NCI-H2196 (cell line): ENCODE measurements around the gene PLXNA1.

Source experiments
- DNase-seq: peaks from one replicate; lab custom pipeline; 2025; ENCODE audit not compliant: unreplicated experiment; lab: John Stamatoyannopoulos, UW

PLXNA1 gene

DNA sequence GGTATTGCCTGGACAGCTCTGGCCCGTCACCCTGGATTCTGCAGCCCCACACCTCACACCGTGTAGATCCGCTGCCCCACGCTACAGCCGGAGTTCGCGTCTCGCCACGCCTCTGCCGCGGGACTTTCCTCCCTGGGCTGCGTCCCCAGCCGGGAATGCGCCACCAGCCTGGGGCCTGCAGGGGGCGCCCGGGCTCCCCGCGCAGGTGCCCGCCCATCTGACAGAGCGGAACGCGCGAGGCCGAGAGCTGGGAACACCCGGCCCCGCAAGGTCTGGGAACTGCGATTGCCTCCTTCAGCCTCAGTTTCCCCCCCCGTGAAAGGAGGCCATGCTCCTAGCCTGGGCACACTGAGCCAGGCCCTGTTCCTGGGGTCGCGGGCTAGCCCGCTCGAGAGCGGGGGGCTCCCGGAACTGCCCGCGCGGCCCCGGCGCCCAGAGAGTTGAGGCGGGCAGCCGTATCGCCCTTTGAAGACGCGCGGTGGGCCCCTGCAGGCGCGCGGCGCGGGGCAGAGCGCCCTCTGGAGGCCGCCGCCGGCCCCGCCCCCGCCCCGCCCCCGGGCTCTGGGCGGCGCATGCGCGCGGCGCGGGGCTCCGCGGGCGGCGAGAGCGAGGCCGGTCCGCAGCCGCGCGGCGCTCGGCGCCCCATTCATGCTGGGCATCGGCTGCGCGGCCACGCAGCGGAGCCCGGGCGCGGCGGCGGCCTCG lies at the start of gene PLXNA1:
Gene PLXNA1 (plus strand): TSS at position 645 of the 705 bp plus-strand sequence. CDS start 5,479 bp downstream, outside the sequence.
- peak; percentile 86 for DNase-seq

DNA sequence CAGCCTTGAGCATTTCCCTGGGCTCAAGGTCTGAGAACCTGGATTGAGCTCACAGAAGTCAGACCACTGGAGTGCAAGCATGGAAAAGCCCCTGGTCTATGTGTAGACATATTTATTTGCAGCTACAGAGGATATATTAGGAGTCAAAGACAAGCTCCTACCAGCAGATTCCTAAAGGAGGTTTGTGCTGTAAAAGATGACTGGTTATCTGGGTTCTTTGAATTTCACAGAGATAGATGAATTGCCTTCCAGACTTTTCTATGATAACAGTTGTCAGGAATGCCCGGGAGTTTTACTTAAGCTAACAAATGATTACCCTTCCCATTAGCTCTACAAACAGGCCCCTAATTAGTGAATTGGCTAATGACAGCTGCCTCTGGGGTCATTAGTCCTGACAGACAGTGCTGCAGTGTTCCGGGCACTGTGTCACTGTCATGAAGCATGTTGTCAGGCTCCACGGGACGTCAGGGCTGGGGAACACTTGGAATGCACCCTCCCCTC lies 48.8 kb upstream of the PLXNA1 start:
- no peak for DNase-seq

DNA sequence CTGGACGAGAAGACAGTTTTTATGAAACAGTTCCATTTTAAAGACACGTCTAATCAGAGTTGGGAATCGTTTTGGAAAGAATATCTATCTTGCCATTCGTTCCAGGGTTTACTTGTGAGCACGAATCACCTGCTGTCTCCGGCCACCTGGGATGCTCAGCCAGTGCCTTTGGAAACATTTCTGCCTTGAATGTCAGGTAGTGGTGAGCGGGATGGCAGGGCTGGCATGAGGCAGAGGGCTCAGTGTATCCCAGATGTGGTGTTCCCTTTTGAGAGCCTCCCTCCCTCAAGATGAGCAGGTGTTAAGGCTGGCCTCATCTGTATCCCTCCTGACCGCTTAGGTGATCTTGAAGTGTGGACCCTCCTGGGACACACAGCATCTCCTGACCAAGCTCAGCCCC lies 47.9 kb upstream of the PLXNA1 start:
- DNase-seq = no peak

DNA sequence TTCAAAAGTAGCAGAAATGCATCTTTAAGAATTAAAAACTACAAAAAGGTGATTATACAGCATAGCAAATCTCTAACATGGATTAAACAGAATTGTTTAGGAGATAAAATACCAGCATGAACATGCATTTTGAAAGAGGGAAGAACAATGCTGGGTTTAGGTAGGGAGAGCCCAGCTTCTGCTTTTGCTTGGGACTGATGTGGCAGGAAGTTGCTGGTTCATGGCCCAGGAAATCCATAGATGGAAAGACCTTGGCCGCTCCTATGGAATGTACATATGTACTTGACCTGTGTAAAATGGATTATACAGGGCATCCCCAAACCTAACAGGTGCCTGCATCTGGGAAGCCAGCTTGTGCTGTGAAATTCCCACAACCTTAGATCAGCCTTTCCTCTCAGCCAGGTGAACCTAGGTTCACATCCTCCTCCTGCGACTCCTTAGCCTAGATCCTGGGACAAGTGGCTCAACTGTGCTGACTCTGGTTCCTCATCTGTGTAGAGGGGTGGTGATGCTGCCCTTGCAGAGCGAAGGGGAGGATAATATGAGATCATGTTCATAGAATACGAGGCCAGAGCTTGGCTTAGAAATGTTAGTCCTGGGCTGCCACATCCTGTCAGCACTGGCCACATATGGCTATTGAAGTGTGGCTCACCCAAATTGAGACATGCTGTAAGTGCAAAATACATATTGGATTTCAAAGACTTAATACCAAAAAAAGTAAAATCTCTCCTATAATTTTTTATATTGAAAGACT lies 47.0 kb upstream of the PLXNA1 start:
- DNase-seq = no peak

DNA sequence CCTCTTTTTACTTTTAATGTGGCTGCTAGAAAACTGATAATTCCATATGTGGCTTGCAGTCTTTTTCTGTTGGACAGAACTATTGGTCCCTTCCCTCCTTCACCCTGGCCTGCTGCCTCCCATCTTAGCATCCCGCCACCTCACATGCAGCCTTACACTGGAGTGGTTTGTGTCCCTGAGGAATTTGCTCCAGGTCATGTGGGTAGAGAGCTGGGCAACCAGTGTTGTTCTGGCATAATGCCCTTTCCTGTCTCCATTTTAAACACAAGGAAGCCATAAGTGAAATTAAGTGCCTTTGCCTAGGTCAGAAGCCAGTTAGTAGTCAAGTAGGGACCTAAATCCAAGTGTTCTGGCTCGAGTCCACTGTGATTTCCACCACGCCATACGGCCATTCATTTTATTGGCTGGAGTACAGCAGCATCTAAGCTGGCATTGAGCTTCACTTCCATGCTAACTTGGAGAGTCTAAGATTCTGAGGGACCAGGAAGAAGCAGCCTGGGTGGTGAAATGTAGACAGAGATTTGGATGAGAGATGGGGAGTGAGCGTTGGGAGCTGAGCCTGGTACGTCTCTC lies 46.0 kb upstream of the PLXNA1 start:
- DNase-seq = no peak

DNA sequence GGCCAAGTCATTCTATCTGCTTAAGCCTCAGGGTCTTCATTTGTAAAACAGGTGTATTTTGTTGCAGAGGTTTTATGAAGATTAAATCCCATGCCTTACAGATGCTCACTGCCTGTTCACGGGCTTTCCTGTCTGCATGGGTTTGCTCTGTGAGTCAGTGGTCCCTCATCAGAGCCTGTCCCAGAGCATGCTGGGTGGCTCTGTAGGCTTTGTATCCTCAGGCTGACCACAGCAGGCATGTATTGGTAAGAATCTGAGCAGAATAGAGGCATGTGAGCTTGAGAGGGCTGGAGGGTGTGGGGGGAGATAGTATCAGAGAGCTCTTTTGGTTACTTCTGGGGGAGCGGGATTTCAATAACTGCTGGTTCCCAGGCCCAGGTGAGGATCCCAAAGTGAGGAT lies 45.4 kb upstream of the PLXNA1 start:
- no peak for DNase-seq

DNA sequence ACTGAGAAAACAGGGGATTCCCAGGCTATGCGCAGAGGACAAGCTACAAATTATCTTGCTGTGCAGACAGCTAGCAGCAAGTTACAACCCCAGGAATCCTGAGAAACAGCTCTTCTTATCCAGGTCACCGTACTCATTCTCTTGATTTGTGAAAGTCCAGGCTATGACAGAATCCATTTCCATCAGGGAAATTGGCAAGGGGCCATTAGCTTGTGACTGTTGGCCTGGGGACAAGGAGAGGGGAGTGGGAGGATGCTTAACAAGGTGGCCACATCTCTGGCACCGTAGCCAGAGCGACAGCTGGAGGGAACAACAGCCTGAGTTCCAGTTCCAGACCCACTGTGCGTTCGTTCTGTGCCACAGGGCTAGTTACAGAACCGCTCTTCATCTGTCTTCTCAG lies 44.9 kb upstream of the PLXNA1 start:
- DNase-seq = no peak

DNA sequence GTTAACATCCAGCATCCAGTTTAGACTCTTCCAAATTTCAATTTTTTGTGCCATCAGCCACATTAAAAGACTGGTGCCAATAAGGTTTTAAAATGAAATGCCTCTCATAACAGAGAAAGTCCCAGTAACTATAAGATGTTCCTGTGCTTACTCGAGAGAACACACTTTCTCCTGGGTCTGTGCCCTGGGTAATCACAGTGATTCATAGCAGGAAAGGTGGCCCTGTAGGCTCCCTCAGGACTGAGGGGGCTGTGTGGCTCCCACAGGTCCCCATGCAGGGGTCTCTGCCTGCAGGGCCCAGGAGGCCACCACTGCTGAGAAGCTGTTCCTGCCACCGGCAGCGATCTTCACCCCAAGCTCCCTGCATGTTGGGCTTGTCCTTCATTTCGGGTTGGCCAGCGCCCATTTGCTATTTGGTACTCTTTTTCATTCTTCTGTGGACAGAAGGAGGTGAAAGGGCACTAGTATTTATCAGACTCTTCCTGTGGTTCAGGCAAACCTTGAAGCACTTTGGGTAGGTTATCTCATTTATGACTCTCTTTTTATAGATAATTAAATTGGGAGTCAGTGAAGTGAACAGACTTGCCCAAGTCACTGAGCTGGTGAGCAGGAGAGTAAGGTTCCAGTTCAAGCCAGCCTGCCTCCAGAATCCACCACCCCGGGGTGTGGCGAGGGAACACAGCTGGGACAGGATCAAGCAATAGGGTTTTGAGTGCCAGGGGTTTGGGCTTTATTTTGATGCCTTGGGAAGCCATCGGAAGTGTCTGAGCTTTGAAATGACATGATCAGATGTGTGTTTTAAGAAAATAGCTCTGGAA lies 44.2 kb upstream of the PLXNA1 start:
- DNase-seq = no peak

DNA sequence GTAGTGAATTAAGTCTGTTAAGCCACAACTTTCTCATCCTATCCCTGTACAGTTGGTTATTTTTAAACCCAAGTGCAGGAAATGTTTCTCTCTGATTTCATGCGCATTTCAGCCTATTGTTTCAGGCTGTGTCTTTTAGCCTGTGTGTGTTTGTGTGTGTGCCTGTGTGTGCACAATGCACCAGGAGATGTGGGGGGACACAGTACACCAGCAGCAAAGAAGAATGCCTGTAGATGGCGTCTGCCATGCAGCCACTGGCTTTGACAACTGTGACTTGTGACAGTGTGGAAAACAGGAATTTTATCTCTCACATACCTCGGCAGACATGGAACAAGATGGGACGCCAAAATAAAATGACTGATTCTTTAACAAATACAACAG lies 43.6 kb upstream of the PLXNA1 start:
- DNase-seq = no peak

DNA sequence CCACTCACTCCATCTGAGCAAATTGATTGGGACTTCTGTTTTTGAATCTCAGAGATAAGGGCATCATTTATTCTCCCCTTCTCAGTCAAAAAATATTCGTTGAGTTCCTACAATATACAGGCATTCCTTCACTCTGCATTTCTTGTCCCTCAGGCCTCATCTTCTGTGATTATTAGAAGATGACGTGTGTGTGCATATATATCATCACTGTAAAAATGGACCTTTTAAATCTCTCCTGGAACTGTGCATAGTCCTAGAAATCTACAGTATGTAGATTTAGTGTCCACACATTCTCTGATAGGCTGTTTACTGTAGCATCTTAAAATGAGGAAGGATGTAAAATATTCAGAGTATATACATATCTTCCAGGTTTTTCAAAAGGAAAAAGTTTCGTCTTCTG lies 43.2 kb upstream of the PLXNA1 start:
- DNase-seq = no peak

DNA sequence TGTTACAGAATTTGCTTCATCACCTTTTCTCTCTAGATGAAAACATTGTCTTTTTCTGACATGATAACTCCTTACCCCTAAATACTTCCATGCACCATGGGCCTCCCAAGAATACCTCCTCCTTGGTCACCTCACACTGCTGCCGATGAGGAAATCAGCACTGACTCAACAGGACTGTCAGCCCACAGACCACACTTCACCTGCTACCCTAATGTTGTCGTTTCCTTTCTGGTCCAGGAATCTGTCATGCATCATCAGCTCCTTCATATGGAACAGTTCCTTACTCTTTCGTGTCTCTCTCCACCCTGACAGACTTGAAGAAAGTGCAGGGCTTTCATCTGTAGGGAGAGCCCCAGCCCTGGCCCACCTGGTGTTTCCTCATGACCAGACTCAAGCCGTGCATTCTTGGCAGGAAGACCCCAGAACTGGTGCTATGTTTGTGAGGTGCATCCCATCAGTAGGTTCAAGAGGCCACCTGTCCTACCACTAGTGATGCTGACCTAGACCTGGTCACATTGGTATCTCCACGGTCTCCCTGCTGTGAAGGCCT lies 41.1 kb upstream of the PLXNA1 start:
- no peak for DNase-seq

DNA sequence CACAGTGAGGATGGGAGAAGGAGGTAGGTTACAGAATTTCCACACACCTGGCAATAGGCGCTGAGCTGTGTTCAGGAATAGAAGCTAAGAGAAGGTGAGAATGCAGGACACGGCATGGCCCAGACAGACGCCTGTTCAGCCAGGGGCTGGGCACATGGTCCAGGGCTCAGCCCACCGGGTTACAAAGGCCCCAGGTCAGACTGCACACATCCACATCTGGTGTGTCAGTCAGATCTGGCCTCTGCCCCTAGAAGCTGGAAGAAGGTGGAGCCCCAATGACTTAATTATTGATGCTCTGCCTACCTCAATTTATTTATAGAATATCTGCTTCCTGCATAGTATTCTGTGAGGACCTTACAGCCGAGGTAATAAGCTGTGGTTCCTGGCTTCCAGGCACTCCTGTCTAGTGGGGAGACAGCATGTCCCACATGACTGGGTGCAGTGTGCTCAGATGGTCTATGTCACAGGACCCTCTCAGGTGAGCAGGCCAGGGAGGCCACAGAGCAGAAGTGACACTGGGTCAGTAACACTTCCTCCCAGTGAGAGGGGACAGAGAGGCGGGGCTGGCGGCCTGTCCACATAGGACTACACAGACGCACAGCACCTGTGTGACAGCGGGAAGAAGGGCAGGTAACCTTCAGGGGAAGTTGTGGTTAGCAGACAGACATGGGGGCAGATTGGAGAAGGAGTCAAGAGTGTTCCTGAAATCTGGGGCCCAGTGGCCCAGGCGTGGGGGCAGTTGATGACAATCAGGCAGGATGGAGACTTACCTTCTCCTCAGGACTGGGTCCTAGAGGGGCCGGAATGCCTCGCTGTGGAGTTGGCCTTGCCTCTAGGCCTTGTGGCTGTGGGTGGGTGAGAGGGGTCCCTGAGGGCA lies 38.6 kb upstream of the PLXNA1 start:
- DNase-seq = no peak

DNA sequence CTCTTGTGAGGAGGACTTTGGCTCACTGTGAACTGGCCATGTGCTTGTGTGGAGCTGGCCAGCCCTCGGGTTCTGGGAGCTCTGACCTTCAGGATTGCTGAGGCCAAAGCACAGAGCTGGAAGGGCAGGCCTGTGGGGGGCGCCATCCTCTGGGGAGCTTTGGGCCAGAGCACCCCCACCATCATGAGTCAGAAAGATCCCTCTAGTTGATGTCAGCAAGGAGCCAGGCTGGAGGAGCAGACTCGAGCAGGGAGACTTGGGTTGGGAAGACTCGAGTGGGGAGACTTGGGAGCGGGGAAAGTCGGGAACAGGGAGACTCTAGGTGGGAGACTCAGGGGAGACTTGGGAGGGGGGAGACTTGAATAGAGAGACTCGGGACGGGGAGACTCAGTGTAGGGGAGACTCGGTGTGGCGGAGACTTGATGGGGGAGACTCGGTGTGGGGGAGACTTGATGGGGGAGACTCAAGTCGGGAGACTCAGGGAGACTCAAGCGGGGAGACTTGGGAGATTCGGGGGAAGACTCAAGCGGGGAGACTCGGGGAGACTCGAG lies 37.7 kb upstream of the PLXNA1 start:
- no peak for DNase-seq

DNA sequence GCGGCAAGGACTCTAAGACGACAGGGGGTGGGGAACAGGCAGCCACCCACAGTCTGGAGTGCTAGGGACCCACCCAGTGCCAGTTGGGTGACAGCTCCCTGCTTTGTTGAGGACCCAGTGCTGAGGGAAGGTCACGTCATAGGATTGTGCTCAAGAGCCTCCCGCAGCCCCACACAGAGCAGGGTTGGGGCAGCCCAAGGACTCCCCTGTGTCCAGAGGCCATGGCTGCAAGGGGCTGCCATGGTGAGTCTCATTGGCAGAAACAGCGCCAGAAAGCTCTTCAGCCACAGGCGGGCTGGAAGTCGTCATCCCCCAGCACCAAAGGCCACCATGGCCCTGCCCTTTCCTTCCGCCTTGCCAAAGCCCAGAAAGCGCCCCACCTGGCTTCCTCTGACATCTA lies 37.0 kb upstream of the PLXNA1 start:
- DNase-seq = no peak

DNA sequence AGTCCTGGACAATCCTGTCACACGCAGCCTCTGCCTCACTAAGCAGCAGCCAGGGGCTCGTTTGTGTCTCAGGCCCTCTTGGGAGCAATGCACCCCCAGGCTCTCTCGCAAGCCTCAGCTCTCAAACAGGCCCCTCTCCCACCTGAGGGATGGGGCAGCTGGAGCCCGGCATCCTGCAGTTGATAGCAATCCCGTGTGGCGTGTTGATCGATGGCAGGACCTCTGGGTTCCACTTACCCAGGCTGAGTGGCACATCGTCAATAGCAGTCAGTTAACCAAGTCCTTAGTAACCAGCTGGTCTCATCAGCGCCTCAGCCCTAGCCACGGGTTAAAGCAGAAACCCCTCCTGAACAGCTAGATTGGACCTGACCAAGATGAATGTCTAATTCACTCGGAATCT lies 36.5 kb upstream of the PLXNA1 start:
- no peak for DNase-seq

DNA sequence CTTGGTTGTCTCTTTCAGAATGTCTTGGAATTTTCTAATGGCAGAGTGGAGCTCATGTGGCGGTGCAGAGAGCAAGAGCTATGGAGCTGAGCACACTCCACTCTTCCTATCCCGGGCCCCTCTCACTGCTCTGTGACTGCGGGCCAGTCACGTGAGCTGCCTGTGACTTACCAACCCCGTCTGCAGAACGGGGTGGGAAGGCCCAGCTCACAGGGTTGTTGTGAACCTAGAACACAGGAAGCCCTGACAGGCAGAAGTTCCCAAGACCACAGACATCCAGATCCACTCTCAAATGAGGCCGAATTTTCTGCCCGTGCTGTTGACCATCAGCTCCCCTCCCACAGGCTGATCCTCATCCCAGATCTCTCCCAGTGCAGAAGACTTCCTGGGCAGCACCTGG lies 35.5 kb upstream of the PLXNA1 start:
- DNase-seq = no peak

DNA sequence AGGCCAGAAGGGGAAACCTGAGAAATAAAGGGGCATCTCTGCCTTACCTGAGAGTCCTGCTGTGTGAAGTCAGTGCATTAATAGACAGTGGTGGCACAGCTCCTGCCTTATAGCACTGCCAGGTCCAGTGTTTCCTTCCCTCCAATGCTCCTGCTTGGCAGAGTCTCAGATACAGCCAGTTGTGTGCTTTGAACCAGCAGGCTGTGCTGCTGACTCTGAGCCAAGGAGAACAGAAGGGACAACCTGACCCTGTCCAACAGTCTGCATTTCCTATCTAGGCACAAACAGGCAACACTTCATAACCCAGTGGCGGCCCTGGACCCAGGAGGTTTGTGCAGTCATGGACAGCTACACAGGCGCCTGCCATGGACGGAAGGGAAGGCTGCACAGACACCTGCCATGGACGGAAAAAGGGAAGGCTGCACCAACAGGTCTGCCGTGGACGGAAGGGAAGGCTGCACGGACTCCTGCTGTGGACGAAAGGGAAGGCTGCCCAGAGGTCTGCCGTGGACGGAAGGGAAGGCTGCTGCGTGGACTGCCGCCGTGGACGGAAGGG lies 33.9 kb upstream of the PLXNA1 start:
- DNase-seq = no peak

DNA sequence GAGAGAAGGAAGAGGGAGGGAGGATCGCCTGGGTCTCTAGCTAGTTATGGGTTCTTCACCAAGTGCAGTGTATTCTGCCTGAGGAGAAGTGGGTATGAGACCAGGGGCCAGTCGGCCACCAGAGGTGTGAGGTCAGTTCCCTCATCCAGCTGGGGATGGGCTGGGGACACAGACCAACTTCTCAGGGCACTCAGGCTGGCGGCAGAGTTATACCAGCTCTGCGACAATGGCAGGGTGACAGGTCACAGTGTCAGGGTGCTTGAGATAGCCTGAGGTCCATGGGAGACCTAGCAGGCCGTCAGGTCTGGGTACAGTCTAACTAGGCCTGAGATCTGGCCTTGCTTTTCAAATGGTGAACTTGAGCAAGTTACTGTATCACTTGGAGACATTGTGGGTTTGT lies 31.4 kb upstream of the PLXNA1 start:
- no peak for DNase-seq

DNA sequence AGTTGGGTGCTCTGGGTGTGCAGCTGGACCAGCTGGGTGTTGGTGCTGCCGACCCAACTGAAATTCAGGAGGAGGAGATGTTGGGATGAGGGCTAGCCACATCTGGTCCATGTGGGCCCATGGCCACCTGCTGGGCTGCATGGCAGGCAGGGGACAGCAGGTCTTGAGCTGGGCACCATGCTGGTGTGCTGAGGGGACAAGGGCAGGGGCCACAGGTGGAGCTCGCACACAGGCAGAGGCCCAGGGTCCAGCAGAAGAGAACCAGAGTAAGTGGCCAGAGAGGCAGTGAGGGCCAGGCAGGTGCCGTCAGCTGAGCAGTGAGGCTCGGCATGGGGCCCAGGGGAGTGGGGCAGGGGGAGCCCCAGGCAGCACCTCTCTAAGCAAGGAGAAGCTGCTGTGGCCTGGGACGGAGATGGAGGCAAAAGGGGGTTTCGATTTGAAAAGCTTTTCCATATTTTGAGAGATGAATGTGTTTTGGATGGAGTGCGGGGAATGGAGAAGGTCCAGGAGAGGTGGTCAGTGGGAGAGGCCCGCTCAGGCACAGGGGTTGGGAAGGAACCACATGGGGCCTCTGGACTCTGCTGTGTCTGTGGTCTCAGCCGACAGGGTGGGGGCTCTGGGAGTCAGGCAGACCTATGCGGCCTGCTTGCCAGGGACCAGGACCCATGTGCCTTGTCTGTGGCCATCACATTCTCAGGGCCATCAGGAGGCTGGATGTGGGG lies 30.5 kb upstream of the PLXNA1 start:
- no peak for DNase-seq
